ENCODE data around the gene MAP1LC3B.
"Not testable (repeated sequence)": the region's sequence is repeated elsewhere in the genome, so short reads cannot be mapped to it uniquely, and the experiment has no call there.

Gene MAP1LC3B

DNA sequence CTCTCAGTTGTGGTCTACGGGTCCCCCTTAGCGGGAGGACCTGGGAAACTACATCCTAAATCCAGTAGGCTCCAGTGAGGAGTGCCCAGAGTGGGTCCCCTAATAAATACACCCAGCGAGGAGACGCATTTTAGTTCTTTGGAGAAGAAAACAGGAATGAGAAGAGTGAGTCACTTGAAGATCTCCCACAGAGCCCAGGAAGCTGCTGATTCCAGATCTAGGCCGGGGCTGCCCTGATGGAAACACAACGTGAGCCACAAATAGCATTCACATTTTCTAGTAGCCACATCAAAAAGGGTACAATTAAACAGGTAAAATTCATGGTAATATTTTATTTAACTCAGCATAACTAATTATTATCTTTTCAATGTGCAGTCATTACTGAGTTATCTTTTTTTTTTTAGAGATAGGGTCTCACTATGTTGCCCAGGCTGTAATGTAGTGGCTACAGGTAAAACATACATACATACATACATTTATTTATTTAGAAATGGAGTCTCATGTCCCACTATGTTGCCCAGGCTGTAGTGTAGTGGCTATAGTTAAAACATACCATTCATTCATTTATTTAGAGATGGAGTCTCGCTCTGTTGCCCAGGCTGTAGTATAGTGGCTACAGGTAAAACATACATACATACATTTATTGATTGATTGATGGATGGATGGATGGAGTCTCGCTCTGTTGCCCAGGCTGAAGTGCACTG is 30.1 kb upstream of the MAP1LC3B start:
- no peak for DNase-seq

DNA sequence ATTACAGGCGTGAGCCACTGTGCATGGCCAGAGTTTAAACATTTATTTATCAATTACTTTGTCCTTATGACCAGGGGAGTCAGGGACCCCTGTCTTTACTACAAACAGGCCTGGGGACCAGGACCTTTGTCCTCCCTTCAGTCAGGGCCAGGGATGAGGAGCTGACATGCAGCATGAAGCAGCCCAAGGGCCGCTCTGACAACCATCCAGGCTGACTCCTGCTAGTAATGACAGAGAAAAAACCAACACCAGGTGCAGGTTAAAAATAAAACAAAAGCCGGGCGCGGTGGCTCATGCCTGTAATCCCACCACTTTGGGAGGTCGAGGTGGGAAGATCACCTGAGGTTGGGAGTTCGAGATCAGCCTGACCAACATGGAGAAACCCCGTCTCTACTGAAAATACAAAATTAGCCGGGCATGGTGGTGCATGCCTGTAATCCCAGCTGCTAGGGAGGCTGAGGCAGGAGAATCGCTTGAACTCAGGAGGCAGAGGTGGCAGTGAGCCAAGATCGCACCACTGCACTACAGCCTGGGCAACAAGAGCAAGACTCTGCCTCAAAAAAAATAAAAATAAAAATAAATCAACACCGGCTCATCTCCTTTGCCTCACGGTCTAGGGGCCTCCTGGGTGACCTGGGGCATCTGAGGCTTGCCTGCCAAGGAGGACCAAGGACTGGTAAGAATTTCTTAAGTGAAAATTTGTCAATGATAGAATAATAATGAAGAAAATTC is 29.1 kb upstream of the MAP1LC3B start:
- not testable (repeated sequence) for DNase-seq

DNA sequence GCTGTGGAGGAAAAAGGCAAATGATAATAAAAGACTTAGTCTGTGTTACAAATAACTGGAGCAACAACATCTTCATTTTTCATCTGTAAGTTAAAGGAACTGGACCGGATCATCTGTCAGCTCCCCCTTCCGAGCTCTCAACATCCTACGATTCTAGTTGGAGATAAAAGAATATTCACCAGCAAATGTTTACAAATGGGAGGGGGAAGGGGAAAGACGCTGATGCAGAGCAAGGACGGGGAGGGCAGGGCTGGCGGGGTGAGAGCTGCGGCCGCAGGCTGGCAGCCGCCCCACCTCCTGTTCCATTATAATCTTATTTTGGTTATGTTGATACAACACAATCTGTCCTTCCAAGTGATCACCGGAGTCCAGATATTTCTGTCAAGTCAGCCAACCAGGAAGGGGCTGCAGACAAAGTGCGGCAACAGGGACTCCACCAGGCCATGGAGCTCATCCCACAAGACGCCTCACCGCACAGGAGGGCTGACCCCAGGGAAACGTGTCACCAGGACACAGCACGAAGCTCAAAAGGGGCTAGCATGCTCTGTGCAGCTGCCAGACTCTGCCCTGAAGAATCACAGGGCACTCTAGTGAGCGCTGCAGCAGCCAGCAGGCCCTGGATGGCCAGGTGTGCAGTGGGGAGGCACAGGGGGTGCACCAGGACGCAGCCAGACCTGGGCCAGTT is 28.2 kb upstream of the MAP1LC3B start:
- no peak for DNase-seq

DNA sequence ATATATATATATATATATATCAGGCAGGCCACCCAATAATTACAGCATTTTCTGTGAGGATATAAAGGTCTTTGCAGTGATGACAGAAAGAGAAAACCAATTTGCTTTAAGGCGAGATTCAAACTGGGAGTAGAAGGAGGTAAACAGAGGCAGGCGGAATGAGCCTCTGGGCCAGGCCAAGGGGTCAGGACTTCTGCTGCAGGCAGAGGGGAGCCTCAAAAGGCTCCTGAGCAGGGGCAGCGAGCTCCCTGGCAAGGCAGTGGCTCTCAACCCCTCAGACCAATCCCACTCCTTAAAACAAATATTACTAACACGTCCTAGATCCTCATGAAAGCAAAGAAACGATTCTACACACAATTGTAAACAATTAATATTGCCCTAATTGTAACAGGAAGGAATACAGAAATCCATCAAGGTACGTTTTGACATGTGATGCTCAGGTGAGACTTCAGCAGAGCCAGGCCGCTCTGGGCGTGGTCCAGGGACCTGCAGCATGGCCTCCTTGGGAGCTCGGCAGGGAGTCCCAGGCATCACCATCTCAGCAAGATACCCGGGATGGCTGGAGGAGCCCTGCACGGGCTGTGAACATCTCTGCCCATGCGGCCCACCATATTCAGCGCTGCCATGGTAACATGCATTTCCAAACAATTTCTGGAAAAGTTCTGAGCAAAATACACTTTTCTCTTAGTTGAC is 27.0 kb upstream of the MAP1LC3B start:
- DNase-seq: no peak

DNA sequence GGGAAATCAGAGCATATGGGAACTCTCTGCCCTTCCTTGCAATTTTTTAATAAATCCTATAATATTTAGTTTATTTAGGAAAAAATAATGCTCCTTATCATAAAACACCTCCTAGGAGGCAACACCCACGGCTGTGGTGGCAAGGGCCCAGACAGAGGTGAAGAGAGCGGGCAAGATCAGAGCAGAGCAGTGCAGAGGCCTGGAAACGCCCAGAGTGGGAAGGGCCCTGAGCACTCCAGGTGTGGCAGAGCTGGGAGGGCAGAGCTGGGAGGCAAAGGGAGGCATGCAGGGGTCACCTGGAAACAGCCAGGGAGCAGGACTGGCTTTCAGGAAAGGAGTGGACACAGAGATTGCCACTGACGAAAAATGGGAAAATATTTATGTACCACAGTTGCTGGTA is 25.8 kb upstream of the MAP1LC3B start:
- no peak for DNase-seq

DNA sequence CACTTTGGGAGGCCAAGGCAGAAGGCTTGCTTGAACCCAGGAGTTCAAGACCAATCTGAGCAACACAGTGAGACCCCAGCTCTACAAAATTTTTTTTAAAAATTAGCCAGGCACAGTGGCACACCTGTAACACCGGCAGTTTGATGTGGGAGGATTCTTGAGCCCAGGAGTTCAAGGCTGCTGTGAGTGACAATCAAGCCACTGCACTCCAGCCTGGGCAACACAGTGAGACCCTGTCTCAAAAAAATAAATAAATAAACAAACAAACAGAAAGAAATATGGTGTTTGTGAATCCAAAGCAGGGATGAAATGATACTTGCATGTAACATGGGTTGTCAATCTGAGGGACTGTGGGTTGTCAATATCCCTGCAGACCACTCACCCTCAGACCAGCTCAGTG is 25.2 kb upstream of the MAP1LC3B start:
- DNase-seq: no peak

DNA sequence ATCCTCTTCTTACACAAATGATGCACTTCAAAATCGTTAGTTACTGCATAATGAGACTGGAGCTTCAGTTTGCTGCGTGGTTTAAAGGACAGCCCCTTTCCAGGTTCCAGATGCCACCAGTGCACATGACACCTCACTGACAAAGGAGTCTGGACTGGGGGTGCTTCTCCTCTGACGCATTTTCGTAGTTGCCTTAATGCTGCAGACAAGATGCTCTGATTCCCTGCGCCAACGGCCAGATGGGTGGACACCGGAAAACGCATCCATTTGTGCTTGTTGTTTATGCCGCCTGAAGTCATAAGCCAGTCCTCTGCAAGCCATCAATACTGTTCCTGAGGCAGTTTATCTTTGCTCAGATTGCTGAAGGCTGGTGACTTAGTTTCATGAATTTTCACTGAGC is 24.6 kb upstream of the MAP1LC3B start:
- no peak for DNase-seq

DNA sequence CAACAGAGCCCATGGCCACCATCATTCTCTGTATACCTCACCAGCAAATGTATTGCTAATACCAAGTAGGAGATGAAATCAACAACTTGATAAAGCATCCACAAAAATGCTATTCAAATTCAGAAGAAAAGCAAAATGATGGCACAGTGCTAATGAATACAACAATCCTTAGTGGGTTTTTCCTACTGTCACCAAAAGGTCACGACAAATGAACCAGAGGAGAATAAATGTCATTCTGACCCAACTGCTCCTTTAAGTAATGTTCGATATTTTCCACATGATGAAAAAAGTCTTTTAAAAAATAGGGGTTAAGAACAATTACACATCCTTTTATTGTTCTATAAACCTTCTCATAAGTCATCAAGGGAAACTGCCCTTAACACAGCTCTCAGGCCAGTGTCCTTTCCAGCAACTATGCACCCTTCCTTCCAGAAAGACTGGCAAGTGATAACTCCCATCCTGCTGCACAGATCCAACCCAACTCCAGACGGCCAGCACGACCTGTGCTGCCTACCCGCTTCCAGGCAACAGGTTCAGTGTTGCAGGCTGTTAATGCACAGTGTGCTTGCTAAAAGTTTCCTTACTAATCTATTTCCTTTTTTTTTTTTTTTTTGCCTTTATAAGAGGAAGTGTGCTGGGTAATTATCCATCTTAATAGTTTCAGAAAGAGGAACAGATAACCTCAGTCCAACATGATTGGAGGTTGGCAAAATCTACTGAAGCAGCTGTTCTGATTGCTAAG is 23.9 kb upstream of the MAP1LC3B start:
- DNase-seq: peak; percentile 73 to 88

DNA sequence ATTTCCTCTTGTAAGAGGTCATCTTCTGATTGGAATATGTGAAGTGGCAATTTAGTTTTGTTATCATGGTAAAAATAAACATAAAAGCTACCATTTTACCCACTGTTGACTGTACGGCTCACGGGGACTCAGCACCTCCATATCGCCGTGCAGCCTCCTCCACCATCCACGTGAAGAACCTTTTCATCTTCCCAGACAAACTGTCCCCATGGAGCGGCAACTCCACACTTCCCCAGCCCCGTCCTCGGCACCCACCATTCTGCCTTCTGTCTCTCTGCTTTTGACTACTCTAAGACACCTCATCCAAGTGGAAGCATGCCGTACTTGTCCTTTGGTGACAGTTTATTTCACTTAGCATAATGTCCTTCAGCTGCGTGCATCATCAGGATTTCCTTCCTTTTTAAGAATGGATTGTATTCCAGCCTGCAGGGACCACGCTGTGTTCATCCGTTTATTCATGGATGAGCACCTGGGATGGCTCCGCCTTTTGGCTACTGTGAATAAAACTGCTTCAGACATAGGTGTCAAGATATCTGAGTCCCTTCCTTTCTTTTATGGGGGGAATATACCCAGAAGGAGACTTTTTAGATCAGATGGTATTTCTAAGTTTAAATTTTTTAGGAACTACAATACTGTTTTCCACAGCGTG is 22.9 kb upstream of the MAP1LC3B start:
- no peak for DNase-seq

DNA sequence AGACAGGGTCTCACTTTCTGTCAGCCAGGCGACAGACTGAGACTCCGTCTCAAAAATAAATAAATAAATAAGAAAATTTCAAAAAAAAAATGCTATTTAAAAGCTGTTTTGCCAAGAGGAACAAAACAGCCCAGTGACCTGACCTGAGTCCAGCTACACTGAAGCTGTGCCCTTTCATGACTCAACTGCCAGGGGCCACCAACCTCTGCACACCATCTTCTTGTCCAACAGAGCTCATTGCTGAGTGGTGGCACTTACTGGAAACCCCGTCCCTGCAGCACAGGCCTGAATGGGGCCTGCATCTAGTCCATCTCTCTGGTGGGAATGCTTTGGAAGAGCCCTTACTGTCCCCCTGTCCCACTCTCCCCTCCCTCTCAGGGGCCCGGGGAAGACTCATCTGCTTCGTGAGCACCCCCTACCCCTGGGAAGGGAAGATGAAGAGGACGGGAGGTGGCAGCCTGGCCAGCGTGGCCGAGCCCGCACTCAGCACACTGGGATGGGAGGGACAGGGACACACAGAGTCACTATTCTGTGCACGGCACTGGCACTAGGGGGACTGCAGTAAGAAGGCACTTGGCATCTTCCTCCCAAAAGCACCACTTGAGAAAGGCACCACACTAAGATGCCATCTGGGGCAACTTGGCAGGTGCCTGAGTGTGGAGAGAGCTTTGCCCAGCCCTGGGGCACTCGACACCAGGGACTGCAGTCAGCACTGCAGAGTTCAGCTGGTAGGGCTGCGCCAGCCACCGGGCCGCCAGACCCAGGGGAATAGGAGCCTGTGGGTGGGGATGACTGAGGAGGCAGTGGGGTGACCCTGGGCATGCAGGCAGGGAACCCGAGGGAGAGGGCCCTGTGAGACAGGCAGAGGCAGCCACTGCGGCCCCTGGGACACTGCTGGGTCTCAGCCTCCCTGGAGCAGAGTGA is 22.1 kb upstream of the MAP1LC3B start:
- no peak for DNase-seq

DNA sequence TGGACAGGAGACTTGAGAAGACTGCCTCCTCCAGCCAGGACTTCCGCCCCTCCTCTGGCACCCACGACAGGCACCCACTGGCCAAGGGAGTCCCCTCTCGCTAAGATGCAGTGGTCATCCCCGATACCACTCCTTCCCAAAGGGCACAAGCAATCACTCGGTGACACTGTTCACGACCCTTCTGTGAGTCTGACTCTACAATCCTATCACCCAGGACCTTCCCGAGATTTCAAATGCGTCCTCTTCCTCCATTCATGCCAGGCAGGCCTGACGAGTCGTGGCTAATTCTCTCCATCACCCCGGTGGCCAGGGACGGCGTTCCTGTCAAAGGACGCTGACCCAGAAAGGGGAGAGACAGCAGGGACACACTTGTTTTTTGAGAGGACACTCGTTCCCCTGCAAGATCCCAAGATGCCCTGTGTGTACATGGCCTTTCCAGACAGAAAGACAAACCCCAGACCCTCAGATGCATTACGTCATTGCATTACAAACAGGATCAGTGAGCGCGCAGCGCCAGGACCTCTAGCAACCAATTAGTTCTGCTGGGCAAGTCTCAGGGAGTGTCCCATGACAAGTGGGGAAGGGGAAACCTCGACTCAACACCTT is 20.8 kb upstream of the MAP1LC3B start:
- no peak for DNase-seq

DNA sequence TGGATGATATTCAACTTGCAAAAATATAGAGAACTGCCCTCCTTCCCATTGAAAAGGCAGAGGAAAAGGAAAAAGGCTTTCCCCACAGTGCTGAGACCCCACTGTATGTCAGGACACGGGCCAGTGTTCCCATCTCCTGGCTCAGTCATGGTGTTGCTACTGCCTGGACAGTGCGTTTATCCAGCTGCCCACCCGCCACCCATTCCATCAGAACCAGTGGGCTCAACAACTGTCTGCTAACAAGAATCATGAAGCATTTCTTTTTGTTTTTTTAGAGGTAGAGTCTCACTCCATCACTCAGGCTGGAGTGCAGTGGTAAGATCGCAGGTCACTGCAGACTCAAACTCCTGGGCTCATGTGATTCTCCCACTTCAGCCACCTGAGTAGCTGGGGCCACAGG is 19.8 kb upstream of the MAP1LC3B start:
- no peak for DNase-seq

DNA sequence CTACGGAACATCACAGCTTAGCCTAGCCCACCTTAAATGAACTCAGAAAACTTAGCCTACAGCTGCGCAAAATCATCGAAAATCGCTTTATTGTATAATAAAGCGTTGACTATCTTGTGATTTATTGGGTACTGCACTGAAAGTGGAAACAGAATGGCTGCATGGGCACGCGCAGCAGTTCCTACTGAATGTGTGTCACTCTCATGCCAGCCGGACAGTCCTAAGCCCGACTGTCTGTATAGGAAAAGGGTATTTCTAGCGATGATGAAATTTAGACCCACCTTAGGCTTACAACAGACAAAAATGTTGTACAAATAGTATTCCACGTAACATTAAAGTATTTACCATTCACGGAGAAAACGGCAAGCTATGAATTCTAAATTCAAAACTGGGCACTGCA is 17.8 kb upstream of the MAP1LC3B start:
- no peak for DNase-seq

DNA sequence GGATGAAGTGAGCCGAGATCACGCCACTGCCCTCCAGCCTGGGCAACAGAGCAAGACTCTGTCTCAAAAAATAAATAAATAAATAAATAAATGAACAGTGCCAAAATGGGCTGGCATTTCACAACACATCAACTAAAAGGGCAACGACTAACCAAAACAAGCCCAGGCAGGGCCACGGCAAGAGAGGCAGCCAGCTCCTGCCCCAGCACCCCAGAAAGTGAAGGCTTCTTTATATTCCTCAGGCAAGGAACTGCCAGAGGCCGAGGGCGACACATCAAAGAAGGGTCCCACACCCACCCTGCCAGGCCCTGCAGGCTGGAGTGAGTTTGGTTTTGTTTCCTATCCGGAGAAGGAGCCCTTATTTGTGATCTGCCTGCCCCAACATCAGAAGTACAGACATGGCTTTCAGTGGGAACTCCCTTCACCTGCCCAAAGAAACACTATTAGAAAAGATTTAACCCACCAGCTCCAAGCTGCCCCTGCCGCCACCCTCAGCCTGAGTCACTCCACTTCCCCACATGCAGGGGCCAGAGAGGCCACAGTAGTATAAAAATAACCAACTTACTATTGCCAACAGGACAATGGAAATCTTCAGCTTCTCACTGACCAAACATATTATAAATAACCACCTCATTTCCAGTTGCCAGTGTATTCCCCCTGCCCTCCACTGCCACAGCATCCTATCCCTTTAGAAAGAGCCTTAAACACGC is 16.6 kb upstream of the MAP1LC3B start:
- DNase-seq: no peak

DNA sequence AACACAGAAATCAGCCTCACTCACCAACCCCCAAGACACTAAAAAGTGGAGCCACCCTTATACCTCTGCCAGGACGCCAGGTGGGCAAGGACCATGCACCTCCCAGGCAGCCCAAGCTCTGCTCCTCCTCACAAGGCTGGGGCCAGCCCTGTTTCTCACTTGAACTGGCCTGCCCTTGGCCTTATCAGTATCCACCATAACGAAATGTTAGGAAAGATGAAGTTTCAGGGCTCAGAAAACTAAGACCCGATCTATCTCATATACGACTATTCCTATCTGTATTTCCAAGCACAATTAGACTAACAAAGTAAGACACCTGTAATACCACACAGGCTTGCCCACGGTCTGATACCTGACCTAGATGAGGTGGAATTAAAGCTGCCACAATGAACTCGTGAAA is 15.5 kb upstream of the MAP1LC3B start:
- no peak for DNase-seq

DNA sequence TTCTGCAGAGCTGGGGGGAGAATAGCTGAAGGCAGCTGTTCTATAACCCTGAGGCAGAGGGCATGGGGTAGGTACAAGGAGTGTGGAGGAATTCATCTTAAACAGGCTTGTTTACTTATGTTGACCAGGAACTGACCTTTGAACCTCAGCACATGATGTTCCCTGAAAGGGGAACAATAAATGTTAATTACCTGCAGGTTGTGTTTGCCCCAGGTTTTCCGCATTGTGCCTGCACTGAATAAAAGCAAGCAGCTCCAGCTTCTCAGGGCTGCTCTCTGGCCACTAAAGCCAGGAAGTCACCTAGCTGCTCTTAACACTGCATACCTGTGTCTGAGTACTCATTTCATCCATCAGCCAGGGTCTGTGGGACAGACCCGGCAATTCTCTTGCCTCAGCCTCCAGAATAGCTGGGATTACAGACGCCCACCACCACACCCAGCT is 12.8 kb upstream of the MAP1LC3B start:
- DNase-seq: not testable (repeated sequence)

DNA sequence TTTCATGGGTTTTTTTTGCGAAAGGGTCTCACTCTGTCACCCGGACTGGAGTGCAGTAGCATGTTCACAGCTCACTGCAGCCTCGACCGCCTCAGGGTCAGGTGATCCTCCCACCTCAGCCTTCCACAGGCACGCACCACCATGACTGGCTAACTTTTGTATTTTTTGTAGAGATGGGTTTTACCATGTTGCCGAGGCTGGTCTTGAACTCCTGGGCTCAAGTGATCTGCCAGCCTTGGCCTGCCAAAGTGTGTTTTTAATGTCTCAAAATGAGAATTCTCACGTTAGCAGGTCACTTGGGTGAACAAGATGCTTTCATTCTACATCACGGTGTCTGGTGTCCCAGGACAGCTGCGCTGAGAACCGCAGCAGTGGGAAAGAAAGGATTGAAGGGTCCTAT is 11.7 kb upstream of the MAP1LC3B start:
- no peak for DNase-seq

DNA sequence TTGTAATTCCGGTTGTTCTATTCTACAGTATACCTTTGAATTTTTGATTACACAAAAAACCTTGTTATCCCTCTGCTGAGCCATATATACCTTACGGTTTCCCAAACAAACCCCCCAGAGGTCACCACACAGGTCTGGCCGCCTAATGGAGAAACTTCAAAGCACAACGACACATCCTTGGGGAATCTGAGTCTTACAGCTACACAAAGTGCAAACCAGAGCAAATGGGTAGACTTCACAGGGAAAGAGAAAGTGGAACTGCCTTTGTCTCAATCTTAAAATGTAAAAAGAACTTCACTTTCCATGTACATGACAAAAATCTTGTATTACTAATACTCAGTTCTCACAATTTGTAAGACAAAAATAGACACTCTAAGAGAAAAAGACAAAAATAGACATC is 11.3 kb upstream of the MAP1LC3B start:
- no peak for DNase-seq

DNA sequence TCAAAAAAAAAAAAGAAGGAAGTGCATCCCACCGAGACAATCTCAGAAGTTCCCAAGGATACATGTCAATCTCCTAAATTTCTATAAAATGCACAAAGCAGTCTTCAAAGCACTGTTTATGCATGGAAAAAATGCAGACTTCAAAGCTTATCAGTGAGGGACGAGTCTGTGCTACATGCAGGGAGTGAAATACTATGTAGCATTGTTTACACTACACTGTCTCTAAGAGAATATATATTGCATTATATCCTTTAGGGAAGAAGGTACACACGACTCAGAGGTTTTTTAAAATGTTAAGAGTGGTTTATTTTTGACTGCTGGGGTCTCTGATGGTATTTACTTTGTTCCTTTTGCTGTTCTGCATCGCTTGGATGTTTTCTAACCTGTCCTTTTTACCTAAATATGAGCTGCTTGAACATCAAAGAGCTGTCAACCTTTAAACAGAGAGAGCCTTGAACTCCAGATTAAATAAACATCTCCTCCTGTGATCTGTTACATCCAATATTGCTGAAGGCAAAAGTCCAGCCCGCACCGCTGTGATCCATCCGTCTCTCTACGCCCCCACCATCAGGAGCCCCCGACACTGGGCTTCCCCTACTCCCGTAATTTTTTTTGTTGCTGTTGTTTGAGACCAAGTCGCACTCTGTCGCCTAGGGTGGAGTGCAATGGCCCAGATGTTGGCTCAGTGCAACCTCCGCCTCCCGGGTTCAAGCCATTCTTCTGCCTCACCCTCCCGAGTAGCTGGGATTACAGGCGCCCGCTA is 9.9 kb upstream of the MAP1LC3B start:
- DNase-seq: no peak

Data from Kasumi-1 (cell line).